ENCODE measurements around the gene THBS3. TPM values are rescaled to one million over a fixed set of nuclear protein-coding genes. Genes with fewer than 3 reads are reported as not detected.

The THBS3 gene
- total and polyA plus RNA-seq, 2 of the 4 experiments (the other 2 are of a cell fraction), result 15.1 to 30.4 TPM

DNA sequence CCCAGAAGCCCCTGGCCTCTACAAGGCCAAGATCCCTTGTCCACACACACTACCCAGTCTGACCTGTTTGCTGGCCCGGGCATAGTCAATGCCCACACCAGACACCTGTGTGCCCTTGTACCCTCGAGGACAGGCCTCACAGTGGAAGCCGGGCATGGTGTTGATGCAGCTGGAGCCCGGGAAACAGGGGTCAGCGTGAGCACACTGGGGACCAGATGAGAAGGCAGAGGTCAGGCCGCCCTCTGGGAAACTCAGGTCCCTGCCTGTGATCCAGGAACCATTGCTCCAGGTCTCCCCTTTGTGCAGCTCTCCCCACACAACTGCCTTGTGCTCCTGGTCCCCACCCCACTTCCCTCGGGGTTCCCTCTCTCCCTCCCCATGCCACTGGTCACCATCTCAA, 5.5 kb downstream of the THBS3 start:
- dilution Hi-C loops (cut with HindIII; ENCODE audit: low sequenced_read_pairs, unreplicated experiment), result no loop called here
- Histone ChIP-seq H4K20me1 (ENCODE audit: insufficient read depth, low read length) (no peaks in the 10 kb centered on the region), H3K36me3 (ENCODE audit: control insufficient read depth, insufficient read depth, low read length) (peaks cover 25% of the 10 kb centered on the region), H2BK20ac (ENCODE audit: low read depth, low read length) (no peak overlapping the region), H3K14ac (replicated peaks; ENCODE audit: low read depth, low read length) (no peak overlapping the region), H2AK9ac (replicated peaks; ENCODE audit: low read depth, low read length, poor library complexity) (no peak overlapping the region), H3K27me3 (ENCODE audit: control insufficient read depth, insufficient read depth, low read length) (no peaks in the 10 kb centered on the region), H3K9me1 (ENCODE audit: insufficient read depth, low read length) (peaks cover 6% of the 10 kb centered on the region; the same call in 1 of the 2 replicates), H3K18ac (ENCODE audit: low read depth, low read length) (no peak overlapping the region), H3K4me3 (ENCODE audit: insufficient read depth, low read depth, low read length) (no peak overlapping the region), H3K4me2 (ENCODE audit: low read depth, low read length) (no peak overlapping the region), H3K9me3 (ENCODE audit: control insufficient read depth, insufficient read depth, low read length) (no peaks in the 10 kb centered on the region), H4K8ac (ENCODE audit: low read depth in 2 of 2, low read length in 2 of 2) (no peak overlapping the region), H3K9ac (ENCODE audit: low read depth, low read length) (no peak overlapping the region), H2AFZ (replicated peaks; ENCODE audit: low read length, poor library complexity) (no peak overlapping the region), H2AK5ac (ENCODE audit: low read depth, low read length) (no peak overlapping the region), H3K23ac (ENCODE audit: low read depth, low read length) (no peak overlapping the region), H3K4ac (ENCODE audit: low read depth, low read length) (no peak overlapping the region), H2BK5ac (ENCODE audit: low read depth, low read length, poor library complexity, severe bottlenecking) (no peak overlapping the region), H3K4me1 (ENCODE audit: control insufficient read depth, insufficient read depth, low read length) (peaks cover 3% of the 10 kb centered on the region; the same call in 1 of the 2 replicates), H2BK120ac (ENCODE audit: low read depth, low read length) (no peak overlapping the region), H4K91ac (ENCODE audit: insufficient read depth, low read depth, low read length) (no peak overlapping the region), H3K79me1 (ENCODE audit: low read depth in 1 of 2, low read length in 2 of 2) (peaks cover 0 to 13% of the 10 kb centered on the region in 2 experiments; a peak in 1 of 4 replicates), H4K5ac (ENCODE audit: low read depth, low read length) (no peak overlapping the region), H3K56ac (ENCODE audit: extremely low read depth, insufficient read depth, low read length) (no peak overlapping the region), H2BK15ac (ENCODE audit: low read depth, low read length) (no peak overlapping the region), H3K27ac (ENCODE audit: insufficient read depth, low read length) (no peak overlapping the region)
- no TSS peak for BruUV-seq (replicated peaks)
- no peak for DNase-seq
- ATAC-seq (ENCODE audit: low read depth), result no peak
- intact Hi-C loops (cut with micrococcal nuclease), result loop anchor here (10.0 kb wide), 2 partner anchors 123 to 393 kb away; partner anchors contain the start of gene RUSC1
- in situ Hi-C loops (cut with MboI; ENCODE audit: low sequenced_read_pairs), result no loop called here
- no peak for TF ChIP-seq POLR2A (IDR thresholded peaks at IDR 0.05; ENCODE audit: low read depth, low read length)
- TF ChIP-seq BHLHE40 (IDR thresholded peaks at IDR 0.05; ENCODE audit: low read depth, low read length), result no peak
- no peak for TF ChIP-seq MXI1 (IDR thresholded peaks at IDR 0.05; ENCODE audit: borderline replicate concordance, low read depth, low read length)
- no peak for TF ChIP-seq FOS (IDR thresholded peaks at IDR 0.05; ENCODE audit: low read depth, low read length)
- TF ChIP-seq MAFK (IDR thresholded peaks at IDR 0.05; ENCODE audit: low read depth, low read length), result no peak
- no peak for TF ChIP-seq USF2 (IDR thresholded peaks at IDR 0.05; ENCODE audit: low read depth, low read length)
- TF ChIP-seq RFX5 (IDR thresholded peaks at IDR 0.05; ENCODE audit: low read depth, low read length), result no peak
- TF ChIP-seq RCOR1 (IDR thresholded peaks at IDR 0.05; ENCODE audit: insufficient replicate concordance, low read length), result no peak
- no peak for TF ChIP-seq CHD1 (IDR thresholded peaks at IDR 0.05; ENCODE audit: low read depth, low read length)
- TF ChIP-seq, protein P1, sequence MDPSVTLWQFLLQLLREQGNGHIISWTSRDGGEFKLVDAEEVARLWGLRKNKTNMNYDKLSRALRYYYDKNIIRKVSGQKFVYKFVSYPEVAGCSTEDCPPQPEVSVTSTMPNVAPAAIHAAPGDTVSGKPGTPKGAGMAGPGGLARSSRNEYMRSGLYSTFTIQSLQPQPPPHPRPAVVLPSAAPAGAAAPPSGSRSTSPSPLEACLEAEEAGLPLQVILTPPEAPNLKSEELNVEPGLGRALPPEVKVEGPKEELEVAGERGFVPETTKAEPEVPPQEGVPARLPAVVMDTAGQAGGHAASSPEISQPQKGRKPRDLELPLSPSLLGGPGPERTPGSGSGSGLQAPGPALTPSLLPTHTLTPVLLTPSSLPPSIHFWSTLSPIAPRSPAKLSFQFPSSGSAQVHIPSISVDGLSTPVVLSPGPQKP (IDR thresholded peaks at IDR 0.05; ENCODE audit: borderline replicate concordance, low read depth, low read length), result no peak
- no peak for TF ChIP-seq CEBPB (IDR thresholded peaks at IDR 0.05; ENCODE audit: low read depth, low read length)
- no peak for TF ChIP-seq SMC3 (IDR thresholded peaks at IDR 0.05; ENCODE audit: low read depth, low read length)
- TF ChIP-seq RAD21 (IDR thresholded peaks at IDR 0.05; ENCODE audit: low read length), result no peak
- TF ChIP-seq, protein P2, sequence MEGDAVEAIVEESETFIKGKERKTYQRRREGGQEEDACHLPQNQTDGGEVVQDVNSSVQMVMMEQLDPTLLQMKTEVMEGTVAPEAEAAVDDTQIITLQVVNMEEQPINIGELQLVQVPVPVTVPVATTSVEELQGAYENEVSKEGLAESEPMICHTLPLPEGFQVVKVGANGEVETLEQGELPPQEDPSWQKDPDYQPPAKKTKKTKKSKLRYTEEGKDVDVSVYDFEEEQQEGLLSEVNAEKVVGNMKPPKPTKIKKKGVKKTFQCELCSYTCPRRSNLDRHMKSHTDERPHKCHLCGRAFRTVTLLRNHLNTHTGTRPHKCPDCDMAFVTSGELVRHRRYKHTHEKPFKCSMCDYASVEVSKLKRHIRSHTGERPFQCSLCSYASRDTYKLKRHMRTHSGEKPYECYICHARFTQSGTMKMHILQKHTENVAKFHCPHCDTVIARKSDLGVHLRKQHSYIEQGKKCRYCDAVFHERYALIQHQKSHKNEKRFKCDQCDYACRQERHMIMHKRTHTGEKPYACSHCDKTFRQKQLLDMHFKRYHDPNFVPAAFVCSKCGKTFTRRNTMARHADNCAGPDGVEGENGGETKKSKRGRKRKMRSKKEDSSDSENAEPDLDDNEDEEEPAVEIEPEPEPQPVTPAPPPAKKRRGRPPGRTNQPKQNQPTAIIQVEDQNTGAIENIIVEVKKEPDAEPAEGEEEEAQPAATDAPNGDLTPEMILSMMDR (conservative IDR thresholded peaks at IDR 0.05; ENCODE audit: low read depth, low read length), result no peak
- TF ChIP-seq NFE2L2 (IDR thresholded peaks at IDR 0.05; ENCODE audit: low read depth, low read length), result no peak
- no peak for TF ChIP-seq MAZ (IDR thresholded peaks at IDR 0.05; ENCODE audit: borderline replicate concordance, low read depth, low read length)
- ChIA-PET CTCF (no interaction called here), POLR2A (ENCODE audit: unreplicated experiment) (no interaction called here)
- 81% methylated on average over 2 of the region's 7 CpGs; no CpG with 5 or more reads in 1 of the 2 experiments for WGBS, 2 experiments (ENCODE audit: extremely low coverage in 2 of 2, insufficient read length in 1 of 2)
